Tibial nerve (tissue), 4 donors: ENCODE data around the gene ZFAND2A. TPM values are rescaled to one million over a fixed set of nuclear protein-coding genes. Genes with fewer than 3 reads are reported as not detected.
A peak's percentile ranks its signal among the peaks of the same experiment; 100 is the strongest.

Experiments
- DNase-seq, 2 donors: peaks; one replicate each; pipeline ENCODE4 v3.0.0-alpha.2; 2019; ENCODE audit warnings: low spot score in 2 of 2
- H3K27ac ChIP-seq, 4 donors: fragments of 200-600 bp; sonication (generic) in 3 of 4; one replicate each; pipeline ENCODE4 v1.5.1; 2017 to 2019; ENCODE audit warnings: mild to moderate bottlenecking in 1 of 4
- H3K27me3 ChIP-seq, 2 donors: fragments of 200-600 bp; sonication (generic) in 1 of 2; one replicate each; pipeline versions ENCODE4 v1.5.1 to v1.6.0; 2017 to 2019
- H3K36me3 ChIP-seq, 3 donors: fragments of 200-600 bp; sonication (generic); one replicate each; pipeline ENCODE4 v1.5.1; 2018 to 2019
- H3K4me1 ChIP-seq, 4 donors: fragments of 200-600 bp; sonication (generic) in 3 of 4; one replicate each; pipeline ENCODE4 v1.5.1; 2017 to 2019
- H3K4me3 ChIP-seq, 4 donors: fragments of 200-600 bp; sonication (generic) in 3 of 4; one replicate each; pipeline ENCODE4 v1.5.1; 2017 to 2019; ENCODE audit warnings: mild to moderate bottlenecking in 1 of 4, moderate library complexity in 1 of 4
- H3K9me3 ChIP-seq, 4 donors: fragments of 200-600 bp; sonication (generic) in 3 of 4; one replicate each; pipeline ENCODE4 v1.5.1; 2017 to 2019
- EP300 ChIP-seq, 2 donors: sonication (generic); formaldehyde crosslinking; IDR thresholded peaks; one replicate each; pipeline ENCODE4 v1.6.1; 2017; ENCODE audit warnings: antibody characterized with exemption in 2 of 2, mild to moderate bottlenecking in 1 of 2
- POLR2A ChIP-seq, 2 donors: fragments of 450-650 bp; IDR thresholded peaks; one replicate each; pipeline ENCODE4 v1.6.1; 2017; ENCODE audit warnings: antibody characterized with exemption in 2 of 2, mild to moderate bottlenecking in 2 of 2, moderate library complexity in 2 of 2
- WGBS, 2 donors: methylation state at CpG; one replicate each; pipeline ENCODE4 v1.1.5; 2018; 5-methylcytosine and 5-hydroxymethylcytosine counted together
- total RNA-seq, 4 donors: library from RNA; depleted of rRNA; stranded (reverse); fragments of >200 nt; gene quantifications; one replicate each; pipeline ENCODE4 v1.1.0, GENCODE V29; 2016
- TF ChIP-seq, protein P1 (sequence below), 5 experiments: fragments of 200-600 bp in 3 of 5; fragments of 450-650 bp in 2 of 5; sonication (generic) in 3 of 5; IDR thresholded peaks; one replicate each; pipeline ENCODE4 v1.5.1; 2016 to 2019; ENCODE audit warnings: antibody characterized with exemption in 5 of 5, mild to moderate bottlenecking in 3 of 5, moderate library complexity in 2 of 5

Gene ZFAND2A
- total RNA-seq, 4 donors from 2014 or later, result 29.7 to 36.8 (median 33.7) TPM

DNA sequence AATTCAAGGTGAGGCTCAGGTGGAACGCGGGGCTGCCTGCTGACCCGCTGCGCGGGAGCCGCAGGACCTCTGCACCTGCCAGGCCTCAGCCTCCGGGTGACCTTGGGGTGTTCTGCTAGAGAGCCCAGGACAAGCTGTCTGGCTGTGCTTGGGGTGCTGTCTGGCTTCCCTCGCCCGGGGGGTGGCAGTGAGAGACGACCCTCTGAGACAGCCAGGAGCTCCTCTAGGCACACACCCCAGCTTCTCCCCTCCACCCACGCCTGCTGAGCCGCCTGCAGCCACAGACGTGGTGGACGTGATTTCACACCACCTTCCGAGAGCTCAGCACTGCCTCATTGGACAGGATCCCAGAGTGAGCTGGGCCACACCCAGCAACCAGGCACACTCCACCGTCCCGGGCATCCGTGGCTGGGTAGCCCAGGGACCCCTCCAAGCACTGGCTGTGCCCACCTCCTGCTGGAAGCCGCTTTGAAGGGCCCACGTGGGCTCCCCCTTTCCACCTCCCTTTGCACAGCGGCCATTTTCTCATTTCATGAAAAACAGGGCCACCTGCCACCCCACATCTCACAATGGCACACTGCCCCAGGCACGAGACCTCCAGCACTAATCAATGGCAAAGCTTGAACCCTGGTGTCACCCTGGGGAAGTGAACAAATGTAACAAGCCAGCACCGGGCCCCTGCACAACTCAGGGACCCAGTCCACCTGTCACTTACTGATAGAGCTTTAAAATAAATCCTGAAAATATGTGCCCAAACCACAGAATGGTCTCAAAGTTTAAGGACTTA is 35.0 kb downstream of the ZFAND2A start:
- WGBS, 2 donors, result 59 to 66% methylated on average over 23 of the region's 23 CpGs
- no peak for DNase-seq
- H3K27me3 ChIP-seq, result no peaks in the 10 kb centered on the region
- no peak overlapping the region for H3K4me3 ChIP-seq
- H3K4me1 ChIP-seq, result peaks cover 0 to 36% (median 18%) of the 10 kb centered on the region in 4 donors
- H3K27ac ChIP-seq, result peak overlapping the region in 3 of 4 donors; percentile 74 to 98 (median 89)
- TF ChIP-seq POLR2A (IDR thresholded peaks at IDR 0.05) (no peak), EP300 (IDR thresholded peaks at IDR 0.05) (no peak)
- TF ChIP-seq, protein P1, sequence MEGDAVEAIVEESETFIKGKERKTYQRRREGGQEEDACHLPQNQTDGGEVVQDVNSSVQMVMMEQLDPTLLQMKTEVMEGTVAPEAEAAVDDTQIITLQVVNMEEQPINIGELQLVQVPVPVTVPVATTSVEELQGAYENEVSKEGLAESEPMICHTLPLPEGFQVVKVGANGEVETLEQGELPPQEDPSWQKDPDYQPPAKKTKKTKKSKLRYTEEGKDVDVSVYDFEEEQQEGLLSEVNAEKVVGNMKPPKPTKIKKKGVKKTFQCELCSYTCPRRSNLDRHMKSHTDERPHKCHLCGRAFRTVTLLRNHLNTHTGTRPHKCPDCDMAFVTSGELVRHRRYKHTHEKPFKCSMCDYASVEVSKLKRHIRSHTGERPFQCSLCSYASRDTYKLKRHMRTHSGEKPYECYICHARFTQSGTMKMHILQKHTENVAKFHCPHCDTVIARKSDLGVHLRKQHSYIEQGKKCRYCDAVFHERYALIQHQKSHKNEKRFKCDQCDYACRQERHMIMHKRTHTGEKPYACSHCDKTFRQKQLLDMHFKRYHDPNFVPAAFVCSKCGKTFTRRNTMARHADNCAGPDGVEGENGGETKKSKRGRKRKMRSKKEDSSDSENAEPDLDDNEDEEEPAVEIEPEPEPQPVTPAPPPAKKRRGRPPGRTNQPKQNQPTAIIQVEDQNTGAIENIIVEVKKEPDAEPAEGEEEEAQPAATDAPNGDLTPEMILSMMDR (IDR thresholded peaks at IDR 0.05), result no peak
- no peaks in the 10 kb centered on the region for H3K9me3 ChIP-seq
- peaks cover 0 to 18% (median 0%) of the 10 kb centered on the region in 3 donors for H3K36me3 ChIP-seq

DNA sequence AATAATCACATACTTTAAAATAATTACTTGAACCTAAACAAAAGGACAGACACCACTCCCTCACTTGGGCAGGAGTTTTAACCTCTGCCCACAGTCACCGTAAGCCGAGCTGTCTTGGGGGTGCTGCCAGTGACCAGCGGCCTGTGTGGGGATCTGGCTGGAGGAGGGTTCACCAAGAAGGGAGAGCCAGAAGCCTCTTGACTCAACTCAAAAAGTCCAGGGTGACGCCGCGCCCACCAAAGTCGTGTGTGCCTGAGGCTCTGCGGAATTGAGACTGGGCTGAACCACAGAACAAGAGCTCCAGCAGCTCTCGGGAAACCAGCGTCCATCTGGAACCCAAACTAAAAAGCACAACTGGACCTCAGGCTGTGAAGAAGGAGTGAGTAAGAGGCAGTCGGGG is 35.8 kb downstream of the ZFAND2A start:
- 26 to 37% methylated on average over 7 to 10 of the region's 11 CpGs for WGBS, 2 donors
- DNase-seq, result peak in 1 of 2 donors; percentile 14
- TF ChIP-seq POLR2A (IDR thresholded peaks at IDR 0.05) (no peak), EP300 (IDR thresholded peaks at IDR 0.05) (no peak)
- TF ChIP-seq, protein P1 (IDR thresholded peaks at IDR 0.05), result no peak
- Histone ChIP-seq H3K4me3 (peak overlapping the region in 3 of 4 donors; percentile 10 to 37 (median 27)), H3K27me3 (no peaks in the 10 kb centered on the region), H3K9me3 (no peaks in the 10 kb centered on the region), H3K27ac (peak overlapping the region; percentile 13 to 98 (median 82)), H3K36me3 (peaks cover 0 to 10% (median 0%) of the 10 kb centered on the region in 3 donors), H3K4me1 (peaks cover 0 to 36% (median 18%) of the 10 kb centered on the region in 4 donors)

DNA sequence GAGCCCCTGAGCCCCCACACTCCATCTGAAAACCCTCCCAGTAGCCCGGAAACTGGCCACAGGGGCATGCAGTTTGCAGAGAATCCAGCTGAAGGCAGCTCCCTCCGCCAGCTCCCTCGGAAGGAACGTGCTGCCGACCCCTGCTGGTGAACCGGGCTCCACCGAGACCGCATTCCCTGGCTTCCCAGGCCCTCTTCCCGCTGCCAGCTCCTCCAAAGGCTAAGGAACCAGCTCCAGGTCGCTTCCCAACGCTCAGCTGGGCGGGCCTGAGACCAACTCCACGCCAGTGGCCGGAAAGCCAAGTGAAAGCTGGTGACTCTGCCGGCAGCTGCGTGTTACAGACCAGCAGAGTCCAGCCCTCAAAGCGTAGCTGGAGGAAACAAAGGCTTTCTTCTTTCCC is 36.3 kb downstream of the ZFAND2A start:
- peak in 1 of 2 donors; percentile 11 for TF ChIP-seq POLR2A (IDR thresholded peaks at IDR 0.05)
- peak in 1 of 2 donors; percentile 56 for TF ChIP-seq EP300 (IDR thresholded peaks at IDR 0.05)
- TF ChIP-seq, protein P1 (IDR thresholded peaks at IDR 0.05), result peak; percentile 35 to 85 (median 69)
- WGBS, 2 donors, result 10 to 22% methylated on average over 17 of the region's 17 CpGs
- Histone ChIP-seq H3K4me1 (peaks cover 0 to 36% (median 18%) of the 10 kb centered on the region in 4 donors), H3K4me3 (peak overlapping the region in 3 of 4 donors; percentile 10 to 37 (median 27)), H3K9me3 (no peaks in the 10 kb centered on the region), H3K36me3 (peaks cover 0 to 10% (median 0%) of the 10 kb centered on the region in 3 donors), H3K27ac (peak overlapping the region; percentile 13 to 98 (median 82)), H3K27me3 (no peaks in the 10 kb centered on the region)
- DNase-seq, result peak; percentile 67 to 75

DNA sequence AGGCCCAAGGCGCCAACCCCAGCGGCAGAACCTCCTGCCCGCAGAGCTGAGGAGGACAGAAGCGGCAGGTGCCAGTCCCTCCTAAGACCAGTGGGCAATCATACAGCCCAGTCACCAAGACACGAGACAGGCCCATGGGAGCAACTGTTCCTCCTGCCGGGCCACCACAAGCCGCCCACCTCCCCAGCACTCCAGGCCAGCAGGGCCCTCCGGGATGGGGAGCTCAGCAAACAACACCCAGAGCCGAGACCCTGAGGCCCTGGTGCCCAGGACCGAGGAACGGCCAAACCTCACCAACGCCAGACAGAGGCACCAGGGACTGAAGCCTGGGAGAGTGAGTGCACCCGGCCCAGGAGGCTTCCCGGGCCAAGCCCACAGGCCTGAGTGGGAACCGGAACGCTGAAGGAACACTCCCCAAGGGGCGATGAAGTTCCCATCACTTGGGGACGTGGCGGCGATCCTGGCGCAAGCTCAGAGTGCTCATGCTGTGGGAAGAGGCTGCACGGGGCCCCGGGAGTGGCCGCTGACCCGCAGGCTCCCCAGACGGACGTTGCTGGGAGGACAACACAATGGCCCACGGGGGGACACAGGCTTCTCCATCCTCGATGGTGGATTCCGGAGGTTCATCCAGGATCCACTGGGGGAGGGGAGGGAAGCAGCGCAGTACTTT is 37.0 kb downstream of the ZFAND2A start:
- Histone ChIP-seq H3K4me3 (peak overlapping the region in 2 of 4 donors; percentile 10 to 37), H3K27me3 (no peaks in the 10 kb centered on the region), H3K9me3 (no peaks in the 10 kb centered on the region), H3K36me3 (peaks cover 0 to 10% (median 0%) of the 10 kb centered on the region in 3 donors), H3K27ac (peak overlapping the region; percentile 13 to 98 (median 82)), H3K4me1 (peaks cover 0 to 36% (median 18%) of the 10 kb centered on the region in 4 donors)
- DNase-seq, result no peak
- 44 to 48% methylated on average over 15 to 25 of the region's 31 CpGs for WGBS, 2 donors
- TF ChIP-seq, protein P1 (IDR thresholded peaks at IDR 0.05), result no peak
- TF ChIP-seq EP300 (IDR thresholded peaks at IDR 0.05) (no peak), POLR2A (IDR thresholded peaks at IDR 0.05) (no peak)
